Inferior parietal cortex (tissue), 1 donor: ENCODE measurements around the gene NOXA1.
"Not testable (repeated sequence)": the region's sequence is repeated elsewhere in the genome, so short reads cannot be mapped to it uniquely, and the experiment has no call there.

Experiments
- DNase-seq: peaks from one replicate; pipeline ENCODE4 v3.0.0-alpha.2; 2016; ENCODE audit errors: extremely low spot score

NOXA1 gene

GRCh38 chr9:137465000-137465719, 42.0 kb downstream of the NOXA1 start:
- no peak for DNase-seq

GRCh38 chr9:137465720-137466388, 42.7 kb downstream of the NOXA1 start:
- DNase-seq = no peak

GRCh38 chr9:137466389-137467085, 43.3 kb downstream of the NOXA1 start:
- not testable (repeated sequence) for DNase-seq

DNA sequence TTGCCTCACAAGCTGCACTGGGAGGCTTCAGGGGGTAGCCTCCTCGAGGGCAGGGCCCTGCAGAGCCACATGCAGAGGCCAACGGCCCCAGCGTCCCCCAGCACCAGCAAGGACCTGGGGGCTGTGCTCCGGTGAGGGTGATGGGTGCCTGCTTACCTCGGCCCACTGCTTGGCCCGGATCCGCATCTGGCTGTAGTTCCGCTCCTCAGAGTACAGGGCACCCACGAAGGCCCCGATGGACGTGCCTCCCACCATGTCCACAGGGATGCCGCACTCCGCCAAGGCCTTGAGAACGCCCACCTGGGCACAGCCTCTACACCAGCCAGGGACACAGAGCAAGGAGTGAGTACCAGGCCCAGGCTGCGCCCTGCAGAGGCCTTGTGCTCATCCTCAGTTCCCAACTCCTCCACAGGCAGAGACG, 44.0 kb downstream of the NOXA1 start:
- DNase-seq = no peak

GRCh38 chr9:137467896-137468295, 44.7 kb downstream of the NOXA1 start:
- no peak for DNase-seq

GRCh38 chr9:137470785-137471184, 47.6 kb downstream of the NOXA1 start:
- no peak for DNase-seq

- DNase-seq = no peak
These were observed 51.1 kb downstream of the NOXA1 start for GRCh38 chr9:137474271-137474670.

DNA sequence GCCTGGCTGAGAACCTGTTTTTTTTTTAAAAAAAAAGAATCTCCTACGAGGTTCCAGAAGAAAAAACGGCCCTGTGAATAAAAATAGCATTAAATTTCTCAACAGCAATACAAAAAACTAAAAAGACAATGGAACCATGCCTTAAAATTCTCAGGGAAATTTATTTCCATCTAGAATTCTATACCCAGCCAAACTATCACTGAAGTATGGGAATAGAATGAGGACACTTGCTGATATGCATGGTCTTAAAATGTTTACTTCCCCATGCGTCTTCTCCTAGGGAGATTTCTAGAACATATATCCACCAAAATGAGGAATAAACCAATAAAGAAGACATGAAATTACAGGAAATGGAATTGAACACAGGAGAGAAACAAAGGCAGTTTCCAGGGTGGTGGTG, 52.5 kb downstream of the NOXA1 start:
- no peak for DNase-seq

DNA sequence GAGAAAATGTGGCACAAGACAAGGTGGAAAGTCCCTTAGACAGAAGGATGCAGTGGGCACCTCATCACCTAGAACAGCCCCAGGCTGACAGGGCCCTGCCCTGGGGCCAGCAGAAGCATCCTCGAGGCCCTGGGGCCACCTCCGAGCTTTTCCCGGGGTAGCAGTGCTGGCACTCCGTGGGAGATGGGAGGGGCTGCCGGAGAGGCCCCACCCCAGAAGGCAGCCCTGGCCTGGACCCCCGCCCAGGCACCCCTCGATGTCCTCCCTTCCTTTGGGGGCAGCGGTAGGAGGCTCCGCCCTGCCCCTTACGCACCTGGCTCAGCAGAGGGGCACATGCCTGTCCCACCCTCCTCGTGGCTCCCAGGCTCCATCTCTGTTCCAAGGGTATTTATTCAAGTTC, 53.7 kb downstream of the NOXA1 start:
- no peak for DNase-seq

DNA sequence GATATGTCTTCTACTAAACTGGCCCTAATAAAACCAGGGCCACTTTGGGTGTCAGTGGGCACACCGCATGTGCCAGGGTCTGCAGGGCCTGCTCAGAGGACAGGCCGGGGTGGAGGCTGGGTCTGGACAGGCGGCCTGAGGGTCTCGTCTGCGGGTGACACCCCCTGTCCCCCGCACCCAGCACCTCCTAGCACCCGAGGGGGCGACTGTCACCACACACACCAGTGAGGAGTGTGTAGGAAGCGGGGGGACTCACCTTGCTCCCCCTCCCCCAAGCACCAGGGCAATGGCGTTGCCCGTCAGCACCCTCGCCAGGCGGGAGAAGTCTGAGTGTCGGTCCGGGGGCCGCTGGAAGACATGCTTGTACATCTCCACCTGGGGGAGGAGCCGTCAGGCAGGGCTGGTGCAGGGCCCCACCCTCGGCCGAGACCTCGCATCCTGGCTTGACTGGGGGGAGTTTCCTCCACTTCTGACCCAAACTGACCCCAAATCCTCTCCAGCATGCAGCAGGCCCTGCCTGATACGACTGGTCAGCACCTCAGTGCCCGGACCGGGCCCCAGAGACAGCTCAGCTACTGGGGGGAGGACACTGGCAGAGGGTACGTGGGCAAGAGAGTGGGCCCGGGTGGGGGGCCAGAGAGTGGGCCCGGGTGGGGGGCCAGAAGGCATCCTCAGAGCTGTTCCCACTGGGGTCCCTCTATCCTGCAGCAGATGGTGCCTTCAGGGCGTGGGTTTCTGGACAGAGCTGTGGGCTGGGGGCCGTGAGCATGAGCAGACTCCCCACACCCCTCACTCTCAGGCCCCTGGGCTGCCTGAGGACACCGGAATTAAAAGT, 54.8 kb downstream of the NOXA1 start:
- no peak for DNase-seq

DNA sequence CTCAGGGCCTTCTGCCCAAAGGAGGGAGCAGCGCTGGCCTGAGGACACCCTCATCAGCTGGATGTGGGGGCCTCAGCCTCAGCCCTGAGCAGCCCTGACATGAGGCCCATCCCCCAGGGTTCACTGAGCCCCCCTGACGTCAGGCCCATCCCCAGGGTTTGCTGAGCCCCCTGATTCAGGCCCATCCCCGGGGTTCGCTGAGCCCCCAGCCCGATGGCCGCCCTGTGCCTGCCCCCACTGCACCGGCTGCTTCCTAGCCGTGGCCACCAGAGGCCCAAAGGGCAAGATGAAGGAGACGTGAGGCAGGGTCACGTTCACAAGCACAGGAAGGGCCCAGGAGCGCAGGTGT, 55.4 kb downstream of the NOXA1 start:
- no peak for DNase-seq

DNA sequence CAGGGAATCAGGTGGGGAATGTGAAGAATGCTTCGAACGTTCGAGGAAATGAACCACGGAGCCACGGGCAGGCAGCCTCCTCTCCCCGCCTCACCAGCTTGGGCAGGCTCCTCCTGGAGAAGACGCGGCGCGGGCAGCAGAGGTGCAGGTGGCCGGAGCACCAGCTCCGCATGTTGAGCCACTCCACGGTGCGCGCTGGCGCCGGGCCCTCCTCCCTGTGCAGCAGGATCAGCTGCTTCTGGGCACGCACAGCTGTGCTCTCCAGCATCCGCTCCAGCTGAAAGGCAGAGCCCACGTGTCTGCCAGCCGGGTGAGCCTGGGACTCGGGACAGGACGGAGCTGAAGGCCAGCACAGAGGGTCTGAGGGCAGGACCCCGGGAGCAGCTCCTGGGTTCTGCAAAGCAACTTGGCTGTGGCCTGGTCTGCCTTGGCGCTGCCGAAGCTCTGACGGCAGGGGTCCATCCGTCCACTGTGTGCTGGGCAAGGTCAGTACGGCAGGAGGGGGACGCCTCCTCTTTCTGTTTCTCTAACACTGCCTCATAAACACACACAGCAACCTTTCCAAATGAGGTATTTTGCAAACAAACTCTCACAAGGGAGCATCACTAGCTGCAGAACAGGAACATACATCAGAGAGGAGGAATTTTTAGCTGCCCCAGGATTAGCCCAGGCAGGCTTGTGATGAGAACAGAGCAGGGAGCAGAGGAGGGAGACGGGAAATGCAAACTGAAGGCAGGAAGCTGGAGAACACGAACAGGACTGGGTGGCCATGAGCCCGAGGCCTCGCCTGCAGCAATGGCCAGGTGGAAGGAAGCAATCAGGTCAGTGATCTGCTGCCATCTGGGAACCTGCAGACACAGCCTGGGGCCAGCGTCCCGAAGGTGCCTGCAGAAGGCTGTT, 56.0 kb downstream of the NOXA1 start:
- peak; percentile 11 for DNase-seq

DNA sequence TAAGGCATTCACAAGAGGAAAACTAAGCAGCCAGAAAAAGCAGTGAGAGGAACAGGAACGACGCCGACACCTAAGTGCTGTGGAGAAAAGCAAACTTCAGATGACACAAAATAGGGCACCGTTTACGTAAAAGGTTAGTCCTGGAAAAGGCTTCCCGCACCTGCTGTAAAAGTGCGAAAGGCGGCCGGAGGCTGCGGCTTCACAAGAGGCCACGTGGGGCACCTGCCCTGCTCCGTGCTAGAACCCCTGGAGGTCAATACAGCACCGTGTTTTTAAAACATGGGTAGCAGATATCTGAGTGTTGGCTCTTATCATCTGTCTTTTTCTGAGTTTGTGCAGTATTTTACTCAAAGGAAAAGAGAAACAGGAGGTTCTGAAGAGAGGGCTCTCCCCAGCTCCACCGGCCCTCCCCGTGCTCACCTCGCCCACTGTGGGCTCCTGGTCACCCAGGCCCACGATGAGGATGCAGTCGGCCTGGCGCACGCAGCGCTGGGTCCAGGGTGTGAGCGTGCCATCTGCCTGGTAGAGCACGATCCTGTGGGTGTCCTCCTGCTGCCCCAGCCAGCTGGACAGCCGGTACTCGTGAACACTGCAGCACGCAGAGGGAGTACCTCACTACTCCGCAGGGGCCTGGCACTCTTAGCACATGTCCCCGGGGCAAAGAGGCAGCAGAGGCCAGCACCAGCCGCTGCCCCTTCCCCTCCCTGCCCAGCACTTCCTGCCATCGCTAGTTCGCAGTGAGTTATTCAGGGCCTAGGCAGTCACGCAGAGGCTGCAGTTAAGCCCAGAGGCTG, 56.9 kb downstream of the NOXA1 start:
- DNase-seq = peak; percentile 4

DNA sequence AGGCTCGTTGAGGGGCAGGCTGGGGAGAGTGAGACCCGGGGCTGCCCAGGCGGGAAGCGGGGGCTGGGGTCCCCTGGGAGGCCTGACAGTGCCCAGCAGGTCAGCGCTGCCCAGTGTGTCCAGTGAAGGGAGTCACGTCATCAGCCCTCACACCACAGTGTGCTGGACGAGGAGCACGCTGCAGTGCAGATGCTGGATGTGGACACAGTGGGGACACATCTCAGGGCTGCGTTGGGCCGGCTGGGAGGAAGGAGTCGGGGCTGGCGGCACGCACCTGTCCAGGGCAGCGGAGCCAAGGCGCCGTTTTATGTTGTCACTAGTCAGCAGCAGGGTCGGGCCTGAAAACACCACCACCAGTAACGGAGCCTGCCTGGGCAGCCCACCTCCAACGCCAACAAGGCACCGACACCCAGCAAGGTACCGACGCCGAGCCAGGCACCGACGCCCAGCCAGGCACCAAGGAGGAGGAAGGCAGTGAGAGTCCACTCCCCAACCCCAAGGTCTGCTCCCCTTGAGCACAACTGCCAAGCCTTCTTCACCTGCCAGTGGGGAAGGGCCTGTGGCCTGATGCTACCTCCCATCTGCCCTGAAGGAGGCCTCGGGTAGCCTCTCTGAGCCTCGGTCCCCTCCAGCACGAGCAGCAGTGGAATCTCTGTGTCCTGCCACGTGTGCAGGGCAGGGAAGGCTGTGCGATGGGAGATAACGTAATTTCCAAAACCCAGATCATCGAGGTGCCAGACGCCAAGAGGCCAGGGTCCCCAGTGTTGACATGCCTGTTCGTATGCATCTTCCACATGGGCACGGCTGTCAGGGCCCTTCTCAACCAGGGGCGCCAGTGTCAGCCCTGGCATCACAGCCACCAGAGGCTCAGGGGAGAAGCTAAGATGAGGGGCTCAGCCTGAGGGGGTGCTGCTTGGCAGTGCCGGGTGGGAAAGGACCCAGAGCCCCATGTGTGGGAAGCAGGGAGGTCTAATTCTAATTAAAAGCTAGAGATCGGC, 57.8 kb downstream of the NOXA1 start:
- no peak for DNase-seq

DNA sequence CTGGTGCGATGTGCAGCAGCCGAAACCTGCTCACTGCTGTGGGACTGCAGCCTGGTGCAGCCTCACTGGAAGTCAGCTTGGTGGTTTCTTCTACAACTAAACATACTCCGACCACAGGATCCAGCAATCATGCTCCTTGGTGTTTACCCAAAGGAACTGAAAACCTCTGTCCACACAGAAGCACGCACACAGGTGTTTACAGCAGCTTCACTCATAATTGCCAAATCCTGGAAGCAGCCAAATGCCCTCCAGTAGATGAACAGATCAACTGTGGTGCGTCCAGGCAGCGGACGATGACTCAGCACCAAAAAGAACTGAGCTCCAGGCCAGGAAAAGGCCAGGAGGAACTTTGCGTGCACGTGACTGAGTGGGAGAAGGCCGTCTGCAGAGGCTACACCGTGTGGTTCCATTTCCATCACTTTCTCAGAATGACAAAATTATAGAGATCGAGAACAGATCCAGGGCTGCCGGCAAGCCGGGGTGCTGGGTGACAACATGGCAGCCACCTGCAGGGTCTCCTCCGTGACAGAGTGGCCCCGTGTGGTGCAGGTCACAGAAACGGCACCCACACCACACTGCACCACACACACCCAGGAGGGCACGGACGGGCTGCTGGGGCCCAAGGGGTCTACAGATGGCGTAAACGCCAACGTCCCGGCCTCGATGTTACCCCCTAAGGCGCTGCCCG, 59.0 kb downstream of the NOXA1 start:
- peak; percentile 41 for DNase-seq
